Measurements from ENCODE around the gene EIF2S3.
A peak's percentile ranks its signal among the peaks of the same experiment; 100 is the strongest.
"Not testable (repeated sequence)": the region's sequence is repeated elsewhere in the genome, so short reads cannot be mapped to it uniquely, and the experiment has no call there.

Gene EIF2S3

GRCh38 chrX:24023972-24024669 is 30.6 kb upstream of the EIF2S3 start:
- Histone ChIP-seq H3K27ac (ENCODE audit: low read depth, low read length) (peak overlapping the region; percentile 82), H3K4me1 (ENCODE audit: control insufficient read depth, insufficient read depth, low read length, unreplicated experiment) (peaks cover 28% of the 10 kb centered on the region), H3K36me3 (ENCODE audit: insufficient read depth, low read length) (no peaks in the 10 kb centered on the region; the same call in 1 of the 2 replicates), H3K27me3 (ENCODE audit: insufficient read depth, low read length) (no peaks in the 10 kb centered on the region), H2AFZ (ENCODE audit: low read length, unreplicated experiment) (peak overlapping the region; percentile 25), H3K4me3 (ENCODE audit: low read depth, low read length) (peak overlapping the region; percentile 98), H3K79me2 (ENCODE audit: control insufficient read depth, insufficient read depth, low read length, unreplicated experiment) (peaks cover 59% of the 10 kb centered on the region)

GRCh38 chrX:24024819-24025740 is 29.7 kb upstream of the EIF2S3 start:
- peak overlapping the region; percentile 100 for H3K27ac ChIP-seq (ENCODE audit: low read depth, low read length)
- H3K4me1 ChIP-seq (ENCODE audit: control insufficient read depth, insufficient read depth, low read length, unreplicated experiment), result peaks cover 21% of the 10 kb centered on the region
- no peaks in the 10 kb centered on the region for H3K27me3 ChIP-seq (ENCODE audit: insufficient read depth, low read length)
- no peak overlapping the region for H2AFZ ChIP-seq (ENCODE audit: low read length, unreplicated experiment)
- H3K79me2 ChIP-seq (ENCODE audit: control insufficient read depth, insufficient read depth, low read length, unreplicated experiment), result peaks cover 50% of the 10 kb centered on the region
- no peaks in the 10 kb centered on the region; the same call in 1 of the 2 replicates for H3K36me3 ChIP-seq (ENCODE audit: insufficient read depth, low read length)
- H3K4me3 ChIP-seq (ENCODE audit: low read depth, low read length), result peak overlapping the region; percentile 100

- Histone ChIP-seq H3K4me1 (ENCODE audit: control insufficient read depth, insufficient read depth, low read length, unreplicated experiment) (peaks cover 14% of the 10 kb centered on the region), H2AFZ (ENCODE audit: low read length, unreplicated experiment) (peak overlapping the region; percentile 85), H3K79me2 (ENCODE audit: control insufficient read depth, insufficient read depth, low read length, unreplicated experiment) (peaks cover 42% of the 10 kb centered on the region), H3K4me3 (ENCODE audit: low read depth, low read length) (peak overlapping the region; percentile 100), H3K36me3 (ENCODE audit: insufficient read depth, low read length) (no peaks in the 10 kb centered on the region; the same call in 1 of the 2 replicates), H3K27me3 (ENCODE audit: insufficient read depth, low read length) (no peaks in the 10 kb centered on the region), H3K27ac (ENCODE audit: low read depth, low read length) (peak overlapping the region; percentile 100)
Measured at GRCh38 chrX:24025741-24026403, 28.9 kb upstream of the EIF2S3 start.

- H2AFZ ChIP-seq (ENCODE audit: low read length, unreplicated experiment), result peak overlapping the region; percentile 85
- H3K4me1 ChIP-seq (ENCODE audit: control insufficient read depth, insufficient read depth, low read length, unreplicated experiment), result peaks cover 10% of the 10 kb centered on the region
- peaks cover 36% of the 10 kb centered on the region for H3K79me2 ChIP-seq (ENCODE audit: control insufficient read depth, insufficient read depth, low read length, unreplicated experiment)
- H3K36me3 ChIP-seq (ENCODE audit: insufficient read depth, low read length), result no peaks in the 10 kb centered on the region; the same call in 1 of the 2 replicates
- H3K27ac ChIP-seq (ENCODE audit: low read depth, low read length), result peak overlapping the region; percentile 100
- H3K27me3 ChIP-seq (ENCODE audit: insufficient read depth, low read length), result no peaks in the 10 kb centered on the region
- peak overlapping the region; percentile 100 for H3K4me3 ChIP-seq (ENCODE audit: low read depth, low read length)
Measured at GRCh38 chrX:24026432-24026831, 28.3 kb upstream of the EIF2S3 start.

GRCh38 chrX:24027086-24027485 is 27.7 kb upstream of the EIF2S3 start, which contains the start of gene KLHL15:
KLHL15 (minus strand) TSS chrX:24027186; CDS start chrX:24006693, 20,493 bp downstream.
- peak within 1 kb of the TSS; percentile 100 for H3K27ac ChIP-seq (ENCODE audit: low read depth, low read length)
- no peaks in the 10 kb centered on the region; the same call in 1 of the 2 replicates for H3K36me3 ChIP-seq (ENCODE audit: insufficient read depth, low read length)
- H3K4me3 ChIP-seq (ENCODE audit: low read depth, low read length), result peak within 1 kb of the TSS; percentile 100
- H3K27me3 ChIP-seq (ENCODE audit: insufficient read depth, low read length), result no peaks in the 10 kb centered on the region
- peaks cover 29% of the 10 kb centered on the region for H3K79me2 ChIP-seq (ENCODE audit: control insufficient read depth, insufficient read depth, low read length, unreplicated experiment)
- peaks cover 8% of the 10 kb centered on the region for H3K4me1 ChIP-seq (ENCODE audit: control insufficient read depth, insufficient read depth, low read length, unreplicated experiment)
- peak within 1 kb of the TSS; percentile 85 for H2AFZ ChIP-seq (ENCODE audit: low read length, unreplicated experiment)

- no peak overlapping the region for H2AFZ ChIP-seq (ENCODE audit: low read length, unreplicated experiment)
- H3K27me3 ChIP-seq (ENCODE audit: insufficient read depth, low read length), result no peaks in the 10 kb centered on the region
- H3K4me1 ChIP-seq (ENCODE audit: control insufficient read depth, insufficient read depth, low read length, unreplicated experiment), result peaks cover 6% of the 10 kb centered on the region
- H3K79me2 ChIP-seq (ENCODE audit: control insufficient read depth, insufficient read depth, low read length, unreplicated experiment), result peaks cover 20% of the 10 kb centered on the region
- no peak overlapping the region for H3K27ac ChIP-seq (ENCODE audit: low read depth, low read length)
- H3K36me3 ChIP-seq (ENCODE audit: insufficient read depth, low read length), result no peaks in the 10 kb centered on the region; the same call in 1 of the 2 replicates
- no peak overlapping the region for H3K4me3 ChIP-seq (ENCODE audit: low read depth, low read length)
Measured at GRCh38 chrX:24027985-24028384, 26.8 kb upstream of the EIF2S3 start.

- Histone ChIP-seq H3K4me3 (ENCODE audit: low read depth, low read length) (no peak overlapping the region), H2AFZ (ENCODE audit: low read length, unreplicated experiment) (no peak overlapping the region), H3K27me3 (ENCODE audit: insufficient read depth, low read length) (no peaks in the 10 kb centered on the region), H3K36me3 (ENCODE audit: insufficient read depth, low read length) (no peaks in the 10 kb centered on the region), H3K27ac (ENCODE audit: low read depth, low read length) (no peak overlapping the region), H3K79me2 (ENCODE audit: control insufficient read depth, insufficient read depth, low read length, unreplicated experiment) (no peaks in the 10 kb centered on the region), H3K4me1 (ENCODE audit: control insufficient read depth, insufficient read depth, low read length, unreplicated experiment) (peaks cover 3% of the 10 kb centered on the region)
Measured at GRCh38 chrX:24030597-24030996, 24.2 kb upstream of the EIF2S3 start.

- H3K79me2 ChIP-seq (ENCODE audit: control insufficient read depth, insufficient read depth, low read length, unreplicated experiment), result no peaks in the 10 kb centered on the region
- H3K27ac ChIP-seq (ENCODE audit: low read depth, low read length), result no peak overlapping the region
- H3K4me1 ChIP-seq (ENCODE audit: control insufficient read depth, insufficient read depth, low read length, unreplicated experiment), result no peaks in the 10 kb centered on the region
- no peak overlapping the region for H3K4me3 ChIP-seq (ENCODE audit: low read depth, low read length)
- no peaks in the 10 kb centered on the region for H3K27me3 ChIP-seq (ENCODE audit: insufficient read depth, low read length)
- H2AFZ ChIP-seq (ENCODE audit: low read length, unreplicated experiment), result no peak overlapping the region
- H3K36me3 ChIP-seq (ENCODE audit: insufficient read depth, low read length), result no peaks in the 10 kb centered on the region
Measured at GRCh38 chrX:24034485-24034884, 20.3 kb upstream of the EIF2S3 start.

GRCh38 chrX:24037729-24038128 is 17.0 kb upstream of the EIF2S3 start:
- no peak overlapping the region for H3K4me3 ChIP-seq (ENCODE audit: low read depth, low read length)
- H2AFZ ChIP-seq (ENCODE audit: low read length, unreplicated experiment), result no peak overlapping the region
- H3K79me2 ChIP-seq (ENCODE audit: control insufficient read depth, insufficient read depth, low read length, unreplicated experiment), result no peaks in the 10 kb centered on the region
- H3K27me3 ChIP-seq (ENCODE audit: insufficient read depth, low read length), result no peaks in the 10 kb centered on the region
- H3K4me1 ChIP-seq (ENCODE audit: control insufficient read depth, insufficient read depth, low read length, unreplicated experiment), result no peaks in the 10 kb centered on the region
- no peaks in the 10 kb centered on the region for H3K36me3 ChIP-seq (ENCODE audit: insufficient read depth, low read length)
- H3K27ac ChIP-seq (ENCODE audit: low read depth, low read length), result no peak overlapping the region

- H3K79me2 ChIP-seq (ENCODE audit: control insufficient read depth, insufficient read depth, low read length, unreplicated experiment); H2AFZ ChIP-seq (ENCODE audit: low read length, unreplicated experiment); H3K27me3 ChIP-seq (ENCODE audit: insufficient read depth, low read length); H3K36me3 ChIP-seq (ENCODE audit: insufficient read depth, low read length); H3K4me1 ChIP-seq (ENCODE audit: control insufficient read depth, insufficient read depth, low read length, unreplicated experiment); H3K4me3 ChIP-seq (ENCODE audit: low read depth, low read length); H3K27ac ChIP-seq (ENCODE audit: low read depth, low read length): not testable (repeated sequence)
Measured at GRCh38 chrX:24046060-24046459, 8.7 kb upstream of the EIF2S3 start.

All from ACC112 (cell line).